Mesenchymal stem cell (in vitro differentiated cells and primary cell): ENCODE results near the gene TEAD4.

Experiments
- DNase-seq: peaks from one replicate; pipeline ENCODE4 v3.0.0-alpha.2; 2013
- H2AFZ ChIP-seq: one replicate; pipeline ENCODE4 v1.6.1; 2013; ENCODE audit warnings: low read depth, mild to moderate bottlenecking, control low read depth, inconsistent platforms, low read length, moderate library complexity
- H2AK5ac ChIP-seq: 2 replicates; pipeline ENCODE4 v1.6.1; 2013; ENCODE audit warnings: low read length, moderate library complexity, mild to moderate bottlenecking, inconsistent platforms; ENCODE audit not compliant: severe bottlenecking
- H2BK120ac ChIP-seq: one replicate; pipeline ENCODE4 v1.6.1; 2013; ENCODE audit warnings: low read depth, mild to moderate bottlenecking, inconsistent platforms, low read length, moderate library complexity
- H2BK12ac ChIP-seq, 2 experiments: one replicate each; pipeline ENCODE4 v1.6.1; 2013; ENCODE audit warnings: inconsistent platforms in 2 of 2, low read length in 2 of 2, mild to moderate bottlenecking in 2 of 2, moderate library complexity in 2 of 2, control low read depth in 1 of 2
- H2BK15ac ChIP-seq: one replicate; pipeline ENCODE4 v1.6.1; 2013; ENCODE audit warnings: mild to moderate bottlenecking, low read depth, inconsistent platforms; ENCODE audit not compliant: poor library complexity, severe bottlenecking
- H2BK5ac ChIP-seq: 2 replicates; pipeline ENCODE4 v1.6.1; 2013; ENCODE audit warnings: low read depth, mild to moderate bottlenecking, low read length, control low read depth, inconsistent platforms; ENCODE audit not compliant: poor library complexity, severe bottlenecking
- H3K14ac ChIP-seq, 2 experiments: one replicate each; pipeline ENCODE4 v1.6.1; 2013; ENCODE audit warnings: inconsistent platforms in 2 of 2, low read length in 2 of 2, control low read depth in 1 of 2, mild to moderate bottlenecking in 1 of 2, moderate library complexity in 1 of 2
- H3K18ac ChIP-seq, 2 experiments: one replicate each; pipeline ENCODE4 v1.6.1; 2013; ENCODE audit warnings: inconsistent platforms in 2 of 2, low read length in 2 of 2, control low read depth in 1 of 2, low read depth in 1 of 2, mild to moderate bottlenecking in 1 of 2
- H3K23ac ChIP-seq, 2 experiments: one replicate each; pipeline ENCODE4 v1.6.1; 2013; ENCODE audit warnings: inconsistent platforms in 2 of 2, low read length in 2 of 2, mild to moderate bottlenecking in 2 of 2, moderate library complexity in 2 of 2, control low read depth in 1 of 2
- H3K27ac ChIP-seq: 2 replicates; pipeline ENCODE4 v1.5.1; 2013; ENCODE audit warnings: mild to moderate bottlenecking, moderate library complexity, low read length, control low read depth, inconsistent platforms; ENCODE audit not compliant: poor library complexity, severe bottlenecking
- H3K27me3 ChIP-seq, 2 experiments: 2 replicates each; pipeline versions ENCODE4 v1.6.1 to v1.7.0; 2013; ENCODE audit warnings: low read length in 2 of 2, mild to moderate bottlenecking in 2 of 2, moderate library complexity in 2 of 2, control low read depth in 1 of 2, inconsistent platforms in 1 of 2; ENCODE audit not compliant: control insufficient read depth in 1 of 2, insufficient read depth in 1 of 2
- H3K36me3 ChIP-seq, 2 experiments: 2 replicates each; pipeline versions ENCODE4 v1.6.1 to v1.7.0; 2013; ENCODE audit warnings: low read length in 2 of 2, control low read depth in 1 of 2, inconsistent platforms in 1 of 2, low read depth in 1 of 2, mild to moderate bottlenecking in 1 of 2; ENCODE audit not compliant: insufficient read depth in 2 of 2, control insufficient read depth in 1 of 2
- H3K4ac ChIP-seq, 2 experiments: one replicate each; pipeline ENCODE4 v1.6.1; 2013; ENCODE audit warnings: inconsistent platforms in 2 of 2, low read length in 2 of 2, mild to moderate bottlenecking in 2 of 2, moderate library complexity in 2 of 2, control low read depth in 1 of 2, low read depth in 1 of 2
- H3K4me1 ChIP-seq: 2 replicates; pipeline ENCODE4 v1.6.1; 2013; ENCODE audit warnings: low read depth, low read length, control low read depth; ENCODE audit not compliant: control insufficient read depth, insufficient read depth
- H3K4me2 ChIP-seq: 2 replicates; pipeline ENCODE4 v1.6.1; 2013; ENCODE audit warnings: low read length, mild to moderate bottlenecking, inconsistent platforms; ENCODE audit not compliant: poor library complexity, severe bottlenecking
- H3K4me3 ChIP-seq, 2 experiments: 2 replicates each; pipeline versions ENCODE4 v1.5.1 to v1.7.0; 2013; ENCODE audit warnings: low read length in 2 of 2, mild to moderate bottlenecking in 2 of 2, control low read depth in 1 of 2, low read depth in 1 of 2; ENCODE audit not compliant: insufficient read depth in 1 of 2
- H3K79me1 ChIP-seq: replicated peaks from 2 replicates; pipeline ENCODE4 v1.6.1; 2013; ENCODE audit warnings: mild to moderate bottlenecking, control low read depth, low read length, inconsistent platforms; ENCODE audit not compliant: poor library complexity, severe bottlenecking
- H3K9ac ChIP-seq: 2 replicates; pipeline ENCODE4 v1.7.0; 2013; ENCODE audit warnings: mild to moderate bottlenecking, low read length, moderate library complexity
- H3K9me3 ChIP-seq: 2 replicates; pipeline ENCODE4 v1.7.0; 2013; ENCODE audit warnings: mild to moderate bottlenecking, low read length; ENCODE audit not compliant: control insufficient read depth
- H4K8ac ChIP-seq: one replicate; pipeline ENCODE4 v1.6.1; 2013; ENCODE audit warnings: inconsistent platforms, mild to moderate bottlenecking, low read length, moderate library complexity
- H4K91ac ChIP-seq: one replicate; pipeline ENCODE4 v1.6.1; 2013; ENCODE audit warnings: mild to moderate bottlenecking, low read length, inconsistent platforms
- WGBS: methylation state at CpG from one replicate; pipeline ENCODE4 v1.1.7; 2013; ENCODE audit warnings: mixed read lengths; 5-methylcytosine and 5-hydroxymethylcytosine counted together

The TEAD4 gene

DNA sequence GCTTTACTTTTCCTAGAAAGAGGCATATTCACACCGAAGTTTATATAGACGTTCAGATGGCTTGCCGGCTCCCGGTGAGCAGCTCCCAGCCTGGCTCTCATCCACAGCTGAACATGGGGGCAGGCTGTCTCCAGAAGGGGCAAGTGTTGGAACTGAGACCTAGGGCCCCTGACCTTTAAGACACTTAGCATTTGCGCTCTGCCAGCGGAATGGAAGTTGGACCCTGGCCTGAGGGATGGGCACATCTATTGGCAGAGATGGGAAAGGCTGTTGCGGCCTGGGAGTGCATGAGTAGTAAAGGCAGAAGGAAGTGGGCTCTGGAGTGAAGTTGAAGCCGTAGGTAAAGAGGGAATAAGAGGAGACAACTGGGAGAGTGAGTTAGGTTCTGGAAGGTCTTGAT is 63.8 kb downstream of the TEAD4 start:
- Histone ChIP-seq H2BK5ac (no peak overlapping the region), H3K79me1 (no peaks in the 10 kb centered on the region), H3K27ac (no peak overlapping the region), H3K4me1 (no peaks in the 10 kb centered on the region), H4K8ac (no peak overlapping the region), H3K4me2 (no peak overlapping the region), H3K18ac (no peak overlapping the region), H3K23ac (no peak overlapping the region), H3K14ac (no peak overlapping the region), H2BK120ac (no peak overlapping the region), H2AK5ac (no peak overlapping the region), H2AFZ (no peak overlapping the region), H3K4ac (no peak overlapping the region), H2BK12ac (no peak overlapping the region), H3K27me3 (no peaks in the 10 kb centered on the region), H3K9ac (no peak overlapping the region), H4K91ac (no peak overlapping the region), H3K4me3 (no peak overlapping the region), H3K9me3 (no peaks in the 10 kb centered on the region), H3K36me3 (peaks cover 25 to 58% of the 10 kb centered on the region in 2 experiments), H2BK15ac (no peak overlapping the region)
- DNase-seq, result no peak
- 98% methylated on average over 8 of the region's 8 CpGs for WGBS

DNA sequence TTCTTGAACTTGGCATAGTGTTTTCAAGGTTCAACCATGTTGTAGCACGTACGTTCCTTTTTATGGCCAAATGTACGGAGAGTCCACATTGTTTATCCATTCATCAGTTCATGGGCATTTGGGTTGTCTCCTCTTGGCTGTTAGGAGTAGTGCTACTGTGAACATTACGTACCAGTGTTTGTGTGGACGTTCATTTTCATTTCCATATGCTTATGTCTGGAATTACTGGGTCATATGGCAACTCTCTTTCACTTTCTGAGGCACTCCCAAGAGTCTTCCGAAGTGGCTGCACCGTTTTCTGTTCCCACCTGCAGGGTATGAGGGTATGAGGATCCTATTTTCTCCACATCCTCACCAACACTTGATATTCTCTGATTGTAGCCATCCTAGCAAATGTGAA is 68.9 kb downstream of the TEAD4 start:
- Histone ChIP-seq H4K8ac (no peak overlapping the region), H3K14ac (no peak overlapping the region), H3K4me1 (peaks cover 8% of the 10 kb centered on the region), H3K27ac (no peak overlapping the region), H3K23ac (no peak overlapping the region), H2AK5ac (no peak overlapping the region), H3K79me1 (peaks cover 6% of the 10 kb centered on the region), H3K4me2 (no peak overlapping the region), H3K27me3 (no peaks in the 10 kb centered on the region), H2AFZ (no peak overlapping the region), H3K9me3 (no peaks in the 10 kb centered on the region), H3K4me3 (no peak overlapping the region), H3K9ac (no peak overlapping the region), H2BK120ac (no peak overlapping the region), H3K4ac (no peak overlapping the region), H4K91ac (no peak overlapping the region), H2BK5ac (no peak overlapping the region), H3K18ac (no peak overlapping the region), H2BK15ac (no peak overlapping the region), H2BK12ac (no peak overlapping the region), H3K36me3 (peaks cover 12 to 33% of the 10 kb centered on the region in 2 experiments)
- no peak for DNase-seq
- 97% methylated on average over 3 of the region's 7 CpGs for WGBS

DNA sequence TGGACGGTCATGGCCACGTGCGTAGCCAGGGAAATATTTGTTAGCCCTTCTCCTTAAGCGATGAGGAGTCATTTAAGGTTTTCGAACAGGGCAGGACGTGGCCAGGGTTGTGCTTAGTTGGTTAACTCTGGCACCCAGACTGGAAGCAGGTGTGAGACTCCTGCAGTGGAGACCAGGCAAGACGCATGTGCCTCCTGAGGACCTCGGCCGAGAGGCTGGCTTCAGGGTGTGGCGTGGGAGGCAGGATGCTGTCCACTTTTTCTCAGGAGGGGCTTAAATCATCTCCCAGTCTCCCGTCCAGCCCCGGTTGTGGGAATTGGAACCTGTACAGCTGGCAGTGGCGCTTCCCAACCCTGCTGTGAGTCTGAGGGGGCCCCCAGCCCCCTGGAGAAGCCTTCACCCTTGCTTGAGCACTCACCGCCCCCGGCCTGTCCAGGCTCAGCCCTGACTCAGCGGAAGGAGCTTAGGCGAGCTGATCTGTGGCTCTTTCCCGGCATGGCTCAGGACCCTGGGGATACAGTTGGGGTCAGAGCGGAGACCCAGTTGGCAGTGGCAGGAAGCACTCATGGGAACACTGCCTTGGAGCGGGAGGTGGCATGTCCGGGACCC is 71.7 kb downstream of the TEAD4 start:
- Histone ChIP-seq H3K4ac (no peak overlapping the region), H3K27ac (no peak overlapping the region), H4K91ac (no peak overlapping the region), H3K9ac (no peak overlapping the region), H3K9me3 (no peaks in the 10 kb centered on the region), H2BK15ac (no peak overlapping the region), H3K4me2 (no peak overlapping the region), H3K4me1 (peaks cover 15% of the 10 kb centered on the region), H2AK5ac (no peak overlapping the region), H3K23ac (no peak overlapping the region), H3K27me3 (no peaks in the 10 kb centered on the region), H4K8ac (no peak overlapping the region), H2BK120ac (no peak overlapping the region), H2AFZ (no peak overlapping the region), H3K36me3 (peaks cover 12 to 33% of the 10 kb centered on the region in 2 experiments), H3K79me1 (peaks cover 9% of the 10 kb centered on the region), H3K14ac (no peak overlapping the region), H2BK5ac (no peak overlapping the region), H2BK12ac (no peak overlapping the region), H3K18ac (peak overlapping the region in 1 of 2 experiments; percentile 4), H3K4me3 (no peak overlapping the region)
- 94% methylated on average over 19 of the region's 21 CpGs for WGBS
- no peak for DNase-seq

DNA sequence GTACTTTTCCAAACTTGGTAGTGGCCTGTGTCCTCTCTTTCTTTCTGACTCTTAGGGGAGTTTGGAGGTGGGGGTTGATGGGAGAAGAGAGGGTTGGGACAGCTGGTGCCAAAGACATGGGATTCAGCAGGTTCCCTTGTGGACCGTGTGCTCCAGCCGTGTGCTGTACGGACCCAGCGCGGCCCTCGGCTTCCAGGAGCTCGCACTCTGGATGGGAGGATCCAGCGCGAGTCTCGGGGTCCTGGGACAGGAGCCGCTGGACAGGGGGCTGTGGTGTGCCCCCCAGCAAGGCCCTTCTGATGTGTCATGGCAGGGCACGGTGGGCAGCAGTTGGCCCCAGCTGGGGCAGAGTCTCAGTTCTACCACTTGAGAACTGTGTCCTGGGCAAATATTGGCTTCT is 73.0 kb downstream of the TEAD4 start:
- no peak overlapping the region for H3K9ac ChIP-seq
- peaks cover 13% of the 10 kb centered on the region for H3K79me1 ChIP-seq
- no peak overlapping the region for H2BK120ac ChIP-seq
- no peaks in the 10 kb centered on the region for H3K27me3 ChIP-seq
- H2BK15ac ChIP-seq, result no peak overlapping the region
- no peak overlapping the region for H2AFZ ChIP-seq
- 89% methylated on average over 12 of the region's 12 CpGs for WGBS
- H4K91ac ChIP-seq, result no peak overlapping the region
- H3K27ac ChIP-seq, result no peak overlapping the region
- H3K4me3 ChIP-seq, result no peak overlapping the region
- no peak for DNase-seq
- H3K9me3 ChIP-seq, result no peaks in the 10 kb centered on the region
- H3K4me2 ChIP-seq, result no peak overlapping the region
- no peak overlapping the region for H3K4ac ChIP-seq
- peaks cover 15% of the 10 kb centered on the region for H3K4me1 ChIP-seq
- H2AK5ac ChIP-seq, result no peak overlapping the region
- no peak overlapping the region for H2BK5ac ChIP-seq
- H3K23ac ChIP-seq, result peak overlapping the region in 1 of 2 experiments; percentile 31
- H3K14ac ChIP-seq, result no peak overlapping the region
- H2BK12ac ChIP-seq, result no peak overlapping the region
- peaks cover 12 to 36% of the 10 kb centered on the region in 2 experiments for H3K36me3 ChIP-seq
- H3K18ac ChIP-seq, result no peak overlapping the region
- H4K8ac ChIP-seq, result no peak overlapping the region
